Measurements from ENCODE around the gene ACAD9.
"Not testable (repeated sequence)": the region's sequence is repeated elsewhere in the genome, so short reads cannot be mapped to it uniquely, and the experiment has no call there.

DNA sequence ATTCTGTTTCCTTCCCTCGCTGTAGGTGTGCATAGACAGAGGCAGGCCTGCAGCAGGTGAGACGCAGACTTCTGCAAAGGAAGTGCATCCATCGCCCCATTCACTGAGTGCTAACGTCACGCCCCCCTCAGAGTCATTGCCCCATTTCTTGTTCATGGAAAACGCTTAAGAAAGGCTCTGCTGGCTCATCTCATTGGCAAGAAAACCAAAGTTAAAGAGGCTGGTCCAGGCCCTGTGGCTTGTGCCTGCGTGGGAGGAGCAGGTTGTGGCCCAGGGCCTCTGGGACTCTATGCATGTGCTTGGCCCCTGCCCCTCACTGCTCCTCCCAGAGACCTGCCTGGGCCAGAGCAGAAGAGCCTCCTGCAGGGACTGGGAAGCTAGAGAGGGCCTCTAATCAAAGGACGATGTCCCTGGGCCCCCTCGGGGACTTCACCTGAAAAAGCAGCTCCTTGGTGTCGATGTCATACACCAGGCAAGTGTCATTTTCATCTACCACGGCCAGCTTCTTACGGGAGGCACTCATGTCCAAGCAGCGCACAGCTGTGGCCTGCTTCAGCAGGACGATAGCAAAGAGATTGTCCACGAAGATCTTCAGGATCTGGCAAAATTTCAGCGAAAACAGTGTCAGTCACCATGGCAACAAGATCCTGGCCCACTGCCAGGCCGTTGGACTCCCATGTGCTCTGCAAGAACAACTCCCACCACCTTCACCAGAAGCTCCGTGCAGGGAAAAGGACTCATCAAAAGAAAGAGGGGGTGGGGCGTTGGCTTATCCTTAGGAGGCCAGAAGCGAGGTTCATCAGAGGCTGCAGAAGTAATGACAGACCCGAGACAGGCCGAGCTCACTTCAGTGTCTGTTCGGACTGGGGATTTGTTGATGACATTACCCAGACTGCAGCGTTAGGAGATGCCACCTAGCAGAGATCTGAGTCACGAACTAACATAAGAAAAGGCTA lies 14.3 kb upstream of the ACAD9 start:
- not testable (repeated sequence) for TF ChIP-seq CTCF, POLR2A (IDR thresholded peaks at IDR 0.05)
